Measurements from ENCODE around the gene BCLAF1.
"Not testable (repeated sequence)": the region's sequence is repeated elsewhere in the genome, so short reads cannot be mapped to it uniquely, and the experiment has no call there.

BCLAF1 gene

DNA sequence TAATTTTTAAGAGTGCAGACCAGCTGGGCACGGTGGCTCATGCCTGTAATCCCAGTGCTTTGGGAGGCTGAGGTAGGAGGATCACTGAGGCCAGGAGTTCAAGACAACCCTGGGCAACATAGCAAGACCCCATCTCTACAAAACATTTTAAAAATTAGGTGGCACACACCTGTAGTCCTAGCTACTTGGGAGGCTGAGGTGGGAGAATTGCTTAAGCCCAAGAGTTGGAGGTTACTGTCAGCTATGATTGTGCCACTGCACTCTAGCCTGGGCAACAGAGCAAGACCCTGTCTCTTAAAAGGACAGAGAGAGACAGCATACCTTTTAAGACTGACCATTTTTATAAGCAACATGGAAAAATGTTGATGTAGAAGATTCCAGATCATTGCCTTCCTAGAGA, 18.8 kb upstream of the BCLAF1 start:
- not testable (repeated sequence) for DNase-seq

DNA sequence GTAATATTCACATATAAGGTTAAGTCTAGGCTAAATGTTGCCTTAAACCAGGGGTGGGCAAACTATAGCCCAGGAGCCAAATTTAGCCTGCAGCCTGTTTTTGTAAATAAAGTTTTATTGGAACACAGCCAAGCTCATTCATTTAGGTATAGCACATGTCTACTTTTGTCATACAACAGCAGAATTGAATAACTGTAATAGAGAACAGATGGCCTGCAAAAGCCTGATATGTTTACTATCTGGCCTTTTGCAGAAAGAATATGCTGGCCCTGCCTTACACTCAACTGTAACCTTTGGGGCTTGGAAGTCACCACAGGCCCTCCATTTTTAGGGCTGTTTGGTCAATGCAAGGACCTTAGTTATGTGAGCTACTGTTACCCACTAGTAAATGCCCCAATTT, 17.7 kb upstream of the BCLAF1 start:
- peak; percentile 25 for DNase-seq

DNA sequence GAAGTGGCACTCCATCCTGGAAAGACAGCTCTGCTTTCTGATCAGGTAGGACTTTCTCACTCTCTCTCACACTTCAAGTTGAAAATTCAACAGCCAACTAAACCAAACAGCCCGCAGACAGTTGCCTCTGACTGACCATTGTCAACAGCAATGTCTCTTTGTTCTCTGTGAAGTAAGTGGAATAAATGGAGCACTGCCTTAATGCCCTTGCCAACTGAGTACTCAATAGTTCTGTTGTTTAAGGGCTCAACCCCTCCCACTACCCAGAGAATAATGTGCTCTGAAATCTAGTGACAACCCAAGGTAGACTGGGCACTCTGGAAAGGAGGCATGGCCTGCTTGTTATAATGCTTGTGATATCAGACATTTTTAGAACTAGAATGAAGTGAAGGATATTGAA, 16.8 kb upstream of the BCLAF1 start:
- no peak for DNase-seq

DNA sequence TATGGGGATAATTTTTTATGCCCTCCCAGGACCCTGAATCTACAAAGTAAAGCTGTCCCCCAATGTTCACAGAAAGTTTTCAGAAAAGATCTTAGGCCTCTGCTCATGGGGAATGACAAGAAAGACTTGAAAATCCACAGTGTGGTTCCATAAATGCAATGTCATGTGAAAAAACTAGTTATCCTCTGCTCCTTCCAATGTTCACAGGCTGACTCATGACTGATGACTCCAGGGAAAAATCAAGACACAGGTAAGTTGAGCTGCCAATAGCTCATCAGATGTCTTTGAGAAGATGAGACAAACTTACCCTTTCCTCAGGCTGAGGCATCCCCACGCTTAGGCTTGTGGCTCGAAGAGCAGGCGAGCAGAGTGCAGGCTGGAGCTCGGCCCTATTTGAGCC, 14.8 kb upstream of the BCLAF1 start:
- DNase-seq, result no peak

DNA sequence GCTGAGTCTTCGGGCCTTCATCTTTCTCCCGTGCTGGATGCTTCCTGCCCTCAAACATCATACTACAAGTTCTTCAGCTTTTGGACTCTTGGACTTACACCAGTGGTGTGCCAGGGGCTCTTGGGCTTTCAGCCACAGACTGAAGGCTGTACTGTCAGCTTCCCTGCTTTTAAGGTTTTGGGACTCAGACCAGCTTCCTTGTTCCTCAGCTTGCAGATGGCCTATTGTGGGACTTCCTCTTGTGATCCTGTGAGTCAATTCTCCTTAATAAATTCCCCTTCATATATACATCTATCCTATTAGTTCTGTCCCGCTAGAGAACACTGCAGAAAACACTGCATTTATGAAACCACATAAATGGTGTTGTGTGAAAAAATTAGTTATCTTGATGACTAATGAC, 13.9 kb upstream of the BCLAF1 start:
- DNase-seq, result no peak

DNA sequence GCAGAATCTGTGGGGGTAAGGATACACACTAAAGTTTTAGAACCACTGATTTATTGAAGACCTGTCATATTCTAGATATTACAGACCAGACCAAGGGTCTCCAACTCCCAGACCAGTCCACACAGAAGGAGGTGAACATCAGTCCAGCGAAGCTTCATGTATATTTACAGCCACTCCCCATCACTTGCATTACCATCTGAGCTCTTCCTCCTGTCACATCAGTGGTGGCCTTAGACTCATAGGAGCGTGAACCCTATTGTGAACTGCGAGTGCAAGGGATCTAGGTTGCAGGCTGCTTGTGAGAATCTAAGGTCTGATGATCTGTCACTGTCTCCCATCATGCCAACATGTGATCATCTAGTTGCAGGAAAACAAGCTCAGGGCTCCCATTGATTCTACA, 5.0 kb upstream of the BCLAF1 start:
- no peak for DNase-seq

DNA sequence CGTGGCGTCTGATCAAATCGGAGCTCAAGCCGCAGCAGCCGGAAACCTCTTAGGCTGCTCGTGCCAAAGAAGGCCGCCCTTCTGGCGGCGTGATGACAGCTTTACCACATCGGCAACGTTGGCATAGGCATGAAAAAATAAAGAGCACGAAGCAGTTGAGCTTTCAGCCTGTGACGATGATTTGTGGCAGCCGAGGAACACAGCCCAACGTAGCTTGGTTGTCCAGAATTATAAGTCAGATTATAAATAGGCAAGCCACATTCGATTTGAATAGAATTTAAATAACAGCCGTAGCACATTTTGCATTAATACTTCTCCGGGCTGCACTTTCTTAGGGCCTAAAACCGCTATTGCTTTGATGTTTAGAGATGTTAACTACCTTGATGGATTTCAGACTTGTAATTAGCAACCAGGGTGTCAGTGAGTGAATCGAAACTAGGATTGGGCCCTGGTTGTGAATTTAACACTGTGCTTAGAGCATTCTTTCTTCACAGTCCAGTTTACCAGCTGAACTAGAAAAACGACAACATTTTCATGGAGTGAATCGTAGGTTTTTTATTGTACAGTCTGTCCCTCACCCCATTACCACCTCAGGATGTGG, 864 bp upstream of the BCLAF1 start:
- peak; percentile 89 for DNase-seq

DNA sequence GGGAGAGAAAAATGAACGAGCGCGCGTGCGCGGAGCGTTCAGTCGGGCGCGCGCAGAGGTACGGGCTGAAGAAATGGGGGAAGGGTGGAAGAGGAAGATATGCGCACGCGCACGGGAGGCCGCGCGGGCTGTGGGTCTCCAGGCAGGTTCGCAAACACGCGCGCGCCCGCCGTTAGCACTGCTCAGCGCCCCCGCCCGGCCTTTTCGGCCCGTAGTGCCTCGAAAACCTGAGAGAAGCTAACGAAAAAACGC, 393 bp downstream of the BCLAF1 start:
- peak; percentile 96 for DNase-seq

DNA sequence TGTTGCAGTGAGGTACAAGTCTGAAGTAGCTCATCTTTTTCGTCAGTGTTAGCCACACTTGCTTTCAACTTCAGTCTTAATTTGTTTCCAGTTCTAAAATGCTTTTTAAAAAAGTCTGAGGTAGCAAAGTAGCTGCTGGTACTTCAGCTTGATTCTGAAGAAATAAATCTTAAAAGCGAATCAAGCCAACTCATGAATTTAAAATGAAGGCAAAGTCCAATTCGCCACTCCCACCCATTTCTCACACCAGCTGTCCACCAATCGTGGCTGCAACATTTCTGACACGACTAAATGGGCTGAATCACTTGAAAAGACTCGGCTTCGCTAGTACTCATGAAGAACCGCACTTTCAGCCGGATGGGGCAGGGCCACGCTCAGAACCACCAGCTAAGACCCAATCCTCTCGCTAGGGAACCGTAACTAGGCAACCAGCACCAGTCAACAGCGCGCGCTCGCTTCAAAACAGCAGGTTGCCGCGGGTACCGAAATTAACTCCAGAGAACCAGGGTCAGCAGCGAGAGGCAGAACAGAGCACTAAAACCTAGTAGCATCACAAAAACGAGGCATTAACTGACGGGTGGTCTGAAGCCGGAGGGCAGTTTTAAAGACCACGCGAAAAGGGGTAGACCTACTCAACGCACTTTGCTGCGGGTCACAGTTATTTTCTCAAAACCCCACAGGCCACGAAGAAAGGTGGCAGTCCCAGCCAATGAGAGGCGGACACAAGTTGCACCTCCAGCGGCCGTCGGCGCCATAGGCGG, 900 bp downstream of the BCLAF1 start:
- DNase-seq, result peak; percentile 78

DNA sequence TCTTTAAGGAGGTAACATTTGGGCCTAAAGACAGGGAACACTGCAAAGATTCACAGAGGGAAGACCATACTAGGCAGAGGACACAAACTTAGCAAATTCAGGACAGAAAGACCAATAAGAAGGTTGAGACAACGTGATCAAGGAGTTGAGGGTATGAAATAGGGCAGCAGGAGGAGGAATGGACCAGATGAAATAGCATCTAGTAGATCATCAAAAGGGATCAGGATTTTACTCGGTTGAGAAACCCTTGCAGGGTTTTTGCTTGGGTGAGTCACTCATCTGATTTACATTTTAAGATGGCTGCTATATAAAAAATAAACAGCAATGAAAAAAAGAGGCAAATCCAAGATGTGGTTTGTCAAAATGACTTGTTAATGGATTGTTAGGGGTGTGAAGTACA, 4.7 kb downstream of the BCLAF1 start:
- DNase-seq, result peak; percentile 30

DNA sequence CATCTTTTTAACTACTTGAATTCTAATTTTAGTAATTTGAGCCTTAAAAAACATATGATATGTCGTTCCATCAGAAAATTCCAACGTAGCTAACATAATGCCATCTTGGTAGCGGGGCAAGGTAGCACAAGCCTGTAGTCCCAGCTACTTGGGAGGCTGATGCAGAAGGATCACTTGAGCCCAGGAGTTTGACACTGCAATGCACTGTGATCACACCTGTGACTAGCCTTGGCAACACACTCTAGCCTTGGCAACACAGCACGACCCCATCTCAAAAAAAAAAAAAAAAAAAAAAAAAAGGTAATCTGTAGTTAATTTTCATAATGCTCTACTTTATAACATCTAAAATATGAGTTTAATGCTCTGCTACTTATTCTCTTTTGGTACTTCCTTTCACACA, 6.7 kb downstream of the BCLAF1 start:
- DNase-seq, result no peak

DNA sequence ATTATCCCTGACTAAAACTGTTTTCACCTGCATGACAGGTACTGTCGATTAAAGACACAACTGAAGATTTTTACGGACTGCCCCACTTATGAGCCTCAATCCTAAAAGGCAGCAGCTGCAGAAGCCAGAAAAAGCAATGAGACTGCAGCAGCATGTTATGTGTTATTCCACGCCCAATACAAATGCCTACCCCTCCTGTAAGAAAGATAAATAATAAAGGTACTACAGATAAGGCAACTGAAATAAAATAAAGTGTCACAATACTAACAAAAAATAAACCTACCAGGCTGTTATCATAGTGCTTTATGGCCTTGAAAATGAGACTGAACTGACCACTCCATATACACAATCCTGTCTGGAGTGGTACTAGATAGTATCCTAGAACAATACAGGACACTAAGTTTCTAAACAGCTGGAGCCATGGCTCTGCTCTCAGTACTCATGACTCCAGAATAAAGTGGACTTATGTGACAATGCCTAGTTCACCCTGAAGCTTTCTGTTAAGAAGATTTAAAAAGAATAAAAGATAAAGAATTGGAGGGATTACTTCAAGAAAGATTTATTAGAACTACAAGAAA, 9.5 kb downstream of the BCLAF1 start:
- no peak for DNase-seq

DNA sequence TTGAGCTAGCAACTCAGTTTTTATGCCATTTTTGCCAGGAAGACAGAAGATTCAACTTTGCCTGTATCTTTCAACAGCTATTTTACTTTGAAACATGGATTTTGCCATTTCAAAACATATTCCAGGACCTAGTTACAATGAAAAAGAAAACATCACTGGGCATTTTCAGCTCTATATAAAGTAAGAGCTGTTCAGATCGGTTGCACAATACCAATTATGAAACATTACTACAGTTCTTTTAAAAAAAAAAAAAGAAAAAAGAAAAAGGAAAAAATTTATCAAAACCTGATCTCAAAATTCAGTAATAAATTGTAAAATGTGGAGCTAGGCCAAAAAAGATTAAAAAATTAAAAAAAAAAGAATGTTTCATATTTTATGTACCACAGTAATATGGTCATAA, 15.6 kb downstream of the BCLAF1 start:
- no peak for DNase-seq

DNA sequence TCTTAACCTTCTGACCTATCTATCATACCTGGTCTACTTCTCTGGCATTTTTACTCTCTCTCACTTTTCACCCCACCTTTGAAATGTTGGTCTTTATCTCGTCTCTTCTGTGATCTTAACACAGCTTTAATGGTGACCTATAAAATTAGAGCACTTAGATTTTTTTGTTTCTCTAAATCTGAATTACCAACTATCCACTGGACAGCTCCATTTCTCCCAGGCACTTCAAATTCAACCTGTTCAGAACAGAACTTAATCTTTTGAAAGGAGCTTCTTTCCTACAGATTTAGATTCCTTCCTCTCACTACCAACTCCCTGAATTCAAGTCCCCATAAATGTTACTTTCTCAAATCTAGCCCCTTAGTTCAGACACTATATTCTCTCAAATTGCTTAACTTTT, 24.5 kb downstream of the BCLAF1 start:
- no peak for DNase-seq

DNA sequence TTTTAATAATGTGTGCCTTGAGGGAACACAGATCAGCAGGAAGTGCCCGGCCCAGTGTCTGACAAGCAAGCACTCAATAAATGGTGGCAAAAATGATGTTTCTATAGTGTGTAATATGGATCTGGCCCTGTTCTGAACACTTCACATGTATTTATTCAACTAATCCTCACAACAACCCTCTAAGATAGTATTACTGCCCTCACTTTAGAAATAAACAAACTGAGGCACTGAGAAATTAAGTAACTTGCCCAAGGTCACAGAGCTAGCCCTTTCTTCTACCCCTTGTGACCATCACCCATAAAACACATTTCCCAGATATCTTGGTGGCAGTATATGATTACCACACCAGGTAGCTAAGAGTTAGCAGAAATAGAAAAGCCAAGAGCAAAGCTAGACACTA, 26.7 kb downstream of the BCLAF1 start:
- no peak for DNase-seq

DNA sequence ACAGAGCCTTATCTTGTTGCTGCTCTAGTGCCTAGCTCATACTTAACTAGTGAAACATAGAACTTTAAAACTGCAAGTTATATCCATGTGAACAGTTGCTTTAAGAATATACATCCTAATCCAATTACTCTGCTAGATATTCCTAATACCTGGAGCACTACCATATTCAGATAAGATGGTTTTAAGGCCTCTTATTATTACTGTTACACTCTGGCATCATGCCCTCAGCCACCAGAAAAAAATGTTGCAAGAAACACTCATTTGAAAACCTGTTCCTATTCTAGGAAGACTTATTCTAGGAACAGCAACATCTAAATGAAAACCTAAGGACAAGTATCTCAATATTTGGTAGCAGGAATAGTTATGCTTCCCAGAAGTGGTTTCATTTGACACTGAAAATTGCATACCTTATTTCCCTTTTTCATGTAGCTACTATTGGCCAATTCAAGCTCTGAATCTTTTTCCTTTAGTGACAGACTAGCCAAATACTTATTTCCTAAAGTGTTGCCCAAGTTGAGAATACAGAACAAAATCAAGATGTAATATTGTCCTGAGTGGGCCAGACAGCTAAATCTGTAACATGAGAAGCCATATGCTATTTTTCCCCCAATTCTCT, 34.7 kb downstream of the BCLAF1 start:
- peak; percentile 52 for DNase-seq

DNA sequence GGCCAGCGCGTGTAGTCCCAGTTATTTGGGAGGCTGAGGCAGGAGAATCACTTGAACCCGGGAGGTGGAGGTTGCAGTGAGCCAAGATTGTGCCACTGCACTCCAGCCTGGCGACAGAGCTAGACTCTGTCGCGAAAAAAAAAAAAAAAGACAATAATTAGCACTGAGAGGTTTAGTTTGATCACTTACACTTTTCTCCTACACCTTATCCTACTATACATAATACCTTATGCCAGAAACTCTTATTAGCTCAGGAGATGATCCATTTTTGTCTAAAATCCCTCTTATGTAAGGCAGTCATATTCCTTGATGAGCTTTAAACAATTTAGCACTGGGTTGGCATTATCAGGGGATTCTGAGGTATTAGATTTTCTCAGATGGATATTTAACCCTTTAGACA, 35.9 kb downstream of the BCLAF1 start:
- no peak for DNase-seq

DNA sequence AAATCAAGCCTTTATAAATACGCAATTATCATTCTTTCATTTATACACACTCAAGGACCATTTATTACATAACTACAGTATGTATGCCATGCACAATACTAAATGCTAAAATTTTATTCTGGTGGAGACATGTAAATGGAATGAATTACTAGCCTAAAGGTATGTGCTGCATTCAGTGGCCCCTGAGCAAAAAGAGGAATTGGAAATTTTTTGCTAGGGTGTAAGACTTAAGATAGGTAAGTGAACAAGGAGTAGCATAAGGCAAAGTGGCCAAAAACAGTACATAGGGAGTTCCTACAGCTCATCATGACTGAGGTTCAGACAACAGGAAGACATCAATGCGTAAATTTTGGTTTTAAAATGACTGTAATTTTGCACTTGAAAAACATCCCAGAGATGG, 37.2 kb downstream of the BCLAF1 start:
- DNase-seq, result peak; percentile 41

DNA sequence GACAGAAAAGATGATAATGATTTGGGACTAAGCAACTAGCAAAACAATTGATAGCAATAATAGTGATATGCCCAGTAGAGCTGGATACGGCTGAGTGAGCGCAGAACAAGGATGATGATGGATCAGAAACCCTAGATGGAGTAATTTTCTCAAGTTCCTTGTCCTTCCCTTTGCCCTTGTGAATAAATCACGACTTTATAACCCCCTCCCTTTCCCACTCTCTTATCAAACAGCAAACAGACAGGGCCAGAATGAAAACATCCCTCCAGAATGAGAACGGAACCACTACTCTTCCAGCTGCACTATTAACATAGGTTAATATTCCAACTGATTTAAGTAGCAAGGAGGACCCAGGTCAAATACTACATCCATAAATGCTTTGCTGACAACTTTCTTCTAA, 38.3 kb downstream of the BCLAF1 start:
- peak; percentile 77 for DNase-seq

DNA sequence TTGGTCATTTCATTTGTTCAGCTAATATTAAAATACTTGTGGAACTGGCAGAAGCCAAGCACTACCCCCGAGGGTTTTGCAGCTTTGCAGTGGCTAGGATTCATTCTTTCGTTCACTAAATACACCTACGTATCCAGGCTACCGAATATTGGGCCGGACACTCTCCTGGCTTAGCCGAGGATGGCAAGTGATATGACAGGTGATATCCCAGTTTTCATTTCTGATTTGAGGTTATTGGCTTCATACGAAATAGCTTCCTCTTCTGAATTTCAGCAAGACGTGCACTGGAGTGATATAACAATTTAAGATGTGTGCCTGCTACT, 39.0 kb downstream of the BCLAF1 start:
- peak; percentile 81 for DNase-seq

DNA sequence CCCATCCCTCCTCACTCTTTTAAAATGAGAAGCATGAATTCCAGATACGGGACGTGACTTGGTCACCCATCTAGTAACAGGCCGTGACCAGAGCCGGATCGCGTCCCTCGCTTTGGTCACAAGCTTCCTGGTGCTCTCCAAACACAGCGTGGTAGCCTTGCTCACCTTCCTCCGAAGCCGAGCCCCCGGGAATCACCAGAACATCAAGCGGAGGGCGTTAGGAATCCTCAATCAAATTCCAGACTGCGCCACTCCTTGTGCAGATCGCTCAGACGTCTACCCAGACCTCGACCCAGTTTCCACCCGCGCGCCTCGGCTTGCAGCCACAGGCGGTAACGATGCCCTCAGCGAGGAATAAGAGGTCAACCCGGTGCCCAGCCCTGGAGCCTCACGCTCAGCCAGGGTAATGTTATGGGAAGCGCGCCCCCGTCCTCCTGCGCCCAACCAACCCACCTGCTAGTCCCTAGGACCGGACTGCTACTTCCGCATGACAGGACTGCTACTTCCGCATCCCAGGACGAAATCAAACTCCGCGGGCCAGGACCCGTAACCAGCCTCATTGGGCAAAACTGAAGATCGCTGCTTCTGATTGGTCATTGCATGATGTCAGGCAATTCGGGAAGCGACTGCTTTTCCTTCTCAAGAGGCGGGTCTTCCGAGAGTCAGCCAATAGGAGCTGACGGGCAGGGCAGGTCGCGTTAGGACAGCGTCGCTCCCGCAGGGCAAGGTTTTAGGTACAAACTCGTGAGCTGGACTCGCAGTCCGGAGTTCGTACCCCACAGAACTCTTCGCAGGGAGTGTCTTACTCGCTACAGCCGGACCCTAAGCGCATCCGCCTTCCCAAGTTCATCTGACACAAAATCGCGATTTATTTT, 39.6 kb downstream of the BCLAF1 start, which contains the start of gene MTFR2:
Gene MTFR2, minus strand, starts transcription at position 501 of the 875 bp plus-strand sequence. CDS start 1,212 bp downstream, outside the sequence.
- DNase-seq, result peak; percentile 99

DNA sequence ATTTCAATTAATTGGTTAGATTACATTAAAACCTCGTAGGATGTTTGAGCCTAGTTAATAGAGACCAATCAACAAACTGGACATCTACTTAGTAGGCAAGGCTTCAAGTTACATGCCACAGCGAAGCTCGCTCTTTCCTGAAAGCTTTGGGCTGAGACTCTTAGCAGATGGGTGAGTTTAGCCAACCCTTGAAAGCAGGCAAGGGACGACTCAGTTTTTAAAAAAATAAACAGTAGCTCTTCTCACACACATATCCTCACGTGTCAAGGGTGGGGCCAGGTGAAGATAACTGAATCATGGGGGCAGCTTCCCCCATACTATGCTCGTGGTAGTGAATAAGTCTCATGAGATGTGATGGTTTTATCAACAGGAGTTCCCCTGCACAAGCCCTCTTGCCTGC, 40.3 kb downstream of the BCLAF1 start:
- DNase-seq, result no peak

DNA sequence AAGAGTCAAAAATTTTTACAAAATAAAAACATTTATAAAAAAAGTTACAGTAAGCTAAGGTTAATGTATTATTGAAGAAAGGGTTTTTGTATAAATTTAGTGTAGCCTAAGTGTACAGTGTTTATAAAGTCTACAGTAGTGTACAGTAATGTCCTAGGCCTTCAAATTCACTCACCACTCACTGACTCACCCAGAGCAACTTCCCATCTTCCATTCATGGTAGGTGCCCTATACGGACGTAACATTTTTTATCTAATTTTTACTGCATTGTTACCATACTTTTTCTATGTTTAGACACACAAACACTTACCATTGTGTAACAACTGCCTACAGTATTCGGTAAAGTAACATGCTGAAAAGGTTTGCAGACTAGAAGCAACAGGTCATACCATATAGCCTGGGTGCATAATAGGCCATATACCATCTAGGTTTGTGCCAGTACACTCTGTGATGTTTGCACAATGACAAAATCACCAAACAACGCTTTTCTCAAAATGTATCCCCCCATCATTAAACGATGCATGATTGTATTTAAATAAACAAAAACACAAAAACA, 45.5 kb downstream of the BCLAF1 start:
- no peak for DNase-seq

Measured in OCI-M1 (cell line).